BE2C (cell line): ENCODE data around the gene CHCHD3.
"Not testable (repeated sequence)": the region's sequence is repeated elsewhere in the genome, so short reads cannot be mapped to it uniquely, and the experiment has no call there.

Experiments used
- DNase-seq: peaks from one replicate; pipeline ENCODE4 v3.0.0-alpha.2; 2020
- H3K27me3 ChIP-seq: fragments of 250-450 bp; sonication (Bioruptor Pico); 2 replicates; pipeline ENCODE4 v1.5.1; 2020; ENCODE audit warnings: mild to moderate bottlenecking
- H3K36me3 ChIP-seq: fragments of 250-450 bp; sonication (Bioruptor Pico); 2 replicates; pipeline ENCODE4 v1.5.1; 2020; ENCODE audit warnings: mild to moderate bottlenecking
- H3K4me1 ChIP-seq: fragments of 250-450 bp; sonication (Bioruptor Pico); 2 replicates; pipeline ENCODE4 v1.5.1; 2020
- H3K4me3 ChIP-seq: 2 replicates; pipeline ENCODE4 v1.5.1; 2011; ENCODE audit warnings: low read depth, low read length
- H3K9me3 ChIP-seq: fragments of 250-450 bp; sonication (Bioruptor Pico); 2 replicates; pipeline ENCODE4 v1.5.1; 2020
- CTCF ChIP-seq: IDR thresholded peaks from 2 replicates; pipeline ENCODE4 v1.5.1; 2012; ENCODE audit warnings: mild to moderate bottlenecking, low read depth, low read length

The CHCHD3 gene

GRCh38 chr7:132970257-132970656, 111.6 kb downstream of the CHCHD3 start:
- DNase-seq, result no peak
- Histone ChIP-seq H3K27me3 (no peaks in the 10 kb centered on the region), H3K4me3 (no peak overlapping the region), H3K36me3 (peaks cover 26% of the 10 kb centered on the region), H3K9me3 (no peaks in the 10 kb centered on the region), H3K4me1 (peaks cover 9% of the 10 kb centered on the region)
- TF ChIP-seq CTCF, result no peak

- Histone ChIP-seq H3K27me3 (no peaks in the 10 kb centered on the region), H3K4me1 (peaks cover 11% of the 10 kb centered on the region), H3K36me3 (peaks cover 19% of the 10 kb centered on the region), H3K4me3 (no peak overlapping the region), H3K9me3 (no peaks in the 10 kb centered on the region)
- no peak for TF ChIP-seq CTCF
- no peak for DNase-seq
These were observed 112.4 kb downstream of the CHCHD3 start for GRCh38 chr7:132969520-132969919.

GRCh38 chr7:132967470-132967848, 114.4 kb downstream of the CHCHD3 start:
- H3K36me3 ChIP-seq, H3K4me3 ChIP-seq, DNase-seq, H3K27me3 ChIP-seq, H3K9me3 ChIP-seq: not testable (repeated sequence)
- H3K4me1 ChIP-seq, result peaks cover 11% of the 10 kb centered on the region

- Histone ChIP-seq H3K4me3 (no peak overlapping the region), H3K36me3 (peaks cover 4% of the 10 kb centered on the region), H3K27me3 (no peaks in the 10 kb centered on the region), H3K4me1 (peaks cover 11% of the 10 kb centered on the region), H3K9me3 (0 out of 2 replicates have a peak, but pooled peaks cover 2% of the 10 kb centered on the region)
- no peak for DNase-seq
- no peak for TF ChIP-seq CTCF
These were observed 115.0 kb downstream of the CHCHD3 start for GRCh38 chr7:132966754-132967469.

GRCh38 chr7:132965951-132966350, 115.9 kb downstream of the CHCHD3 start:
- DNase-seq, result no peak
- Histone ChIP-seq H3K4me3 (no peak overlapping the region), H3K9me3 (0 out of 2 replicates have a peak, but pooled peaks cover 2% of the 10 kb centered on the region), H3K4me1 (peaks cover 11% of the 10 kb centered on the region), H3K27me3 (no peaks in the 10 kb centered on the region), H3K36me3 (peaks cover 4% of the 10 kb centered on the region)
- no peak for TF ChIP-seq CTCF

GRCh38 chr7:132964876-132965275, 117.0 kb downstream of the CHCHD3 start:
- H3K4me1 ChIP-seq, result peaks cover 11% of the 10 kb centered on the region
- H3K9me3 ChIP-seq, result 0 out of 2 replicates have a peak, but pooled peaks cover 2% of the 10 kb centered on the region
- no peak for TF ChIP-seq CTCF
- H3K36me3 ChIP-seq, result peaks cover 4% of the 10 kb centered on the region
- no peaks in the 10 kb centered on the region for H3K27me3 ChIP-seq
- no peak for DNase-seq
- H3K4me3 ChIP-seq, result no peak overlapping the region
